Uterus (tissue), 4 donors: Measurements from ENCODE around the gene CPNE4. TPM values are rescaled to one million over a fixed set of nuclear protein-coding genes. Genes with fewer than 3 reads are reported as not detected.

Source experiments
- DNase-seq, 2 donors: peaks; one replicate each; pipeline ENCODE4 v3.0.0-alpha.2; 2019 to 2020
- H3K27ac ChIP-seq, 2 donors: fragments of 200-600 bp; sonication (generic); 1 replicate in 1 of 2; 2 replicates in 1 of 2; pipeline ENCODE4 v1.5.1; 2016 to 2018
- H3K27me3 ChIP-seq, 2 donors: fragments of 200-600 bp; sonication (generic); one replicate each; pipeline ENCODE4 v1.5.1; 2018 to 2019; ENCODE audit warnings: control low read depth in 1 of 2
- H3K36me3 ChIP-seq, 2 donors: fragments of 200-600 bp; sonication (generic); one replicate each; pipeline ENCODE4 v1.5.1; 2019; ENCODE audit warnings: control low read depth in 1 of 2
- H3K4me1 ChIP-seq, 2 donors: fragments of 200-600 bp; sonication (generic); one replicate each; pipeline ENCODE4 v1.5.1; 2018 to 2019; ENCODE audit warnings: control low read depth in 1 of 2
- H3K4me3 ChIP-seq, 2 donors: fragments of 200-600 bp; sonication (generic); 1 replicate in 1 of 2; 2 replicates in 1 of 2; pipeline ENCODE4 v1.5.1; 2018 to 2019; ENCODE audit warnings: mild to moderate bottlenecking in 1 of 2
- H3K9me3 ChIP-seq, 2 donors: fragments of 200-600 bp; sonication (generic); one replicate each; pipeline ENCODE4 v1.5.1; 2019; ENCODE audit warnings: control low read depth in 1 of 2
- POLR2A ChIP-seq, 2 donors: fragments of 450-650 bp; IDR thresholded peaks; one replicate each; pipeline ENCODE4 v1.6.1; 2016; ENCODE audit warnings: antibody characterized with exemption in 2 of 2, mild to moderate bottlenecking in 1 of 2, moderate library complexity in 1 of 2
- intact Hi-C: fragments of 100-400 bp; cut with DNase I; formaldehyde crosslinking; loops from one replicate; pipeline ENCODE4 v1.15.1; 2023; ENCODE audit warnings: low total_unique reads
- total RNA-seq, 4 donors: library from RNA; depleted of rRNA in 3 of 4; stranded (reverse); fragments of >200 nt in 3 of 4; gene quantifications; one replicate each; pipeline versions ENCODE4 v1.1.0 to v1.2.4, GENCODE V29; 2014 to 2023
- TF ChIP-seq, protein P1 (sequence below), 4 experiments: fragments of 200-600 bp in 2 of 4; fragments of 450-650 bp in 2 of 4; sonication (generic) in 2 of 4; IDR thresholded peaks; one replicate each; pipeline ENCODE4 v1.5.1; 2016 to 2019; ENCODE audit warnings: antibody characterized with exemption in 4 of 4, mild to moderate bottlenecking in 2 of 4, moderate library complexity in 1 of 4
- donor health status: DM: yes; HTN: yes; CAD: no.

Gene CPNE4
- total RNA-seq, 4 donors from 2014 or later = 0.35 TPM; not detected in 3

DNA sequence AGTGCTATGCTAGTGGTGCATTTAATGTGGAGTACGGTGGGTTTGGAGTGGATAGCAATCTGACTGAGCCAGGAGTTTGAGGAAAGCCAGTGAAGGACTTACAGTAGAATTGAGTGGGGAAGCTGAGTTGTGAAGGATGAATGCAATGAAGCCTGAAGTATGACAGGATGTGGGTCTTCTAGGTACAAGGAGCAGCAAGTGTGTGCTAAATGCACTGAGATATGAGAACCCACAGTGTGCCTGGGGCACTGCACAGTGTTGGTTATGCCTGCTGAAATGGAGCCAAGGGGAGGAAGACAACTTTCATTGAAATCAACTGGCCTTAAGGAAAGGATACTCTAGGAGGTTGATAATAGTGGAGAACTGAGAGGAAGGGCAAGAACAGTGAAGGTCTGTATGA, 426.5 kb downstream of the CPNE4 start:
- DNase-seq = no peak
- Histone ChIP-seq H3K36me3 (no peaks in the 10 kb centered on the region), H3K27ac (no peak overlapping the region), H3K4me3 (no peak overlapping the region), H3K4me1 (no peaks in the 10 kb centered on the region), H3K27me3 (no peaks in the 10 kb centered on the region), H3K9me3 (no peaks in the 10 kb centered on the region)
- TF ChIP-seq, protein P1, sequence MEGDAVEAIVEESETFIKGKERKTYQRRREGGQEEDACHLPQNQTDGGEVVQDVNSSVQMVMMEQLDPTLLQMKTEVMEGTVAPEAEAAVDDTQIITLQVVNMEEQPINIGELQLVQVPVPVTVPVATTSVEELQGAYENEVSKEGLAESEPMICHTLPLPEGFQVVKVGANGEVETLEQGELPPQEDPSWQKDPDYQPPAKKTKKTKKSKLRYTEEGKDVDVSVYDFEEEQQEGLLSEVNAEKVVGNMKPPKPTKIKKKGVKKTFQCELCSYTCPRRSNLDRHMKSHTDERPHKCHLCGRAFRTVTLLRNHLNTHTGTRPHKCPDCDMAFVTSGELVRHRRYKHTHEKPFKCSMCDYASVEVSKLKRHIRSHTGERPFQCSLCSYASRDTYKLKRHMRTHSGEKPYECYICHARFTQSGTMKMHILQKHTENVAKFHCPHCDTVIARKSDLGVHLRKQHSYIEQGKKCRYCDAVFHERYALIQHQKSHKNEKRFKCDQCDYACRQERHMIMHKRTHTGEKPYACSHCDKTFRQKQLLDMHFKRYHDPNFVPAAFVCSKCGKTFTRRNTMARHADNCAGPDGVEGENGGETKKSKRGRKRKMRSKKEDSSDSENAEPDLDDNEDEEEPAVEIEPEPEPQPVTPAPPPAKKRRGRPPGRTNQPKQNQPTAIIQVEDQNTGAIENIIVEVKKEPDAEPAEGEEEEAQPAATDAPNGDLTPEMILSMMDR (IDR thresholded peaks at IDR 0.05) = no peak
- no peak for TF ChIP-seq POLR2A (IDR thresholded peaks at IDR 0.05)
- intact Hi-C loops = no loop called here

DNA sequence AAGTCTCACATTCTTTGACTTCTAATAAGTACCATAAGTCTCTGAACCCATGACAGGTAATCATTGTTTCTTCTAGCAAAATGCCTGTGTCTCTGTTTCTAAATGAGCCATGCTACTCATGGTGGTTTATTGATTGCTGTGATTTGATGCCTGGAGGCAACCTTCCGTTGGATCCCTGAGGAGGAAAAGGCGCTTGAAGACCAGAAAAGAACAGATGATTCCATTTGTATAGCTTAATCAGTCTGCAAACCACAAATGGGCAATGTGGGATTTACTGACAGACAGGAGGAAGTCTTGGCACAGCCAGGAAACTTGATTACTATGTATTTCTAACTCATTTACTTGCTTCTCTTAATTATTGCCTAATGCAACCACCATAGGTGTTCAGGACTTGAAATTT, 428.9 kb downstream of the CPNE4 start:
- no peaks in the 10 kb centered on the region for H3K36me3 ChIP-seq
- intact Hi-C loops = no loop called here
- TF ChIP-seq POLR2A (IDR thresholded peaks at IDR 0.05) = no peak
- TF ChIP-seq, protein P1 (IDR thresholded peaks at IDR 0.05) = no peak

DNA sequence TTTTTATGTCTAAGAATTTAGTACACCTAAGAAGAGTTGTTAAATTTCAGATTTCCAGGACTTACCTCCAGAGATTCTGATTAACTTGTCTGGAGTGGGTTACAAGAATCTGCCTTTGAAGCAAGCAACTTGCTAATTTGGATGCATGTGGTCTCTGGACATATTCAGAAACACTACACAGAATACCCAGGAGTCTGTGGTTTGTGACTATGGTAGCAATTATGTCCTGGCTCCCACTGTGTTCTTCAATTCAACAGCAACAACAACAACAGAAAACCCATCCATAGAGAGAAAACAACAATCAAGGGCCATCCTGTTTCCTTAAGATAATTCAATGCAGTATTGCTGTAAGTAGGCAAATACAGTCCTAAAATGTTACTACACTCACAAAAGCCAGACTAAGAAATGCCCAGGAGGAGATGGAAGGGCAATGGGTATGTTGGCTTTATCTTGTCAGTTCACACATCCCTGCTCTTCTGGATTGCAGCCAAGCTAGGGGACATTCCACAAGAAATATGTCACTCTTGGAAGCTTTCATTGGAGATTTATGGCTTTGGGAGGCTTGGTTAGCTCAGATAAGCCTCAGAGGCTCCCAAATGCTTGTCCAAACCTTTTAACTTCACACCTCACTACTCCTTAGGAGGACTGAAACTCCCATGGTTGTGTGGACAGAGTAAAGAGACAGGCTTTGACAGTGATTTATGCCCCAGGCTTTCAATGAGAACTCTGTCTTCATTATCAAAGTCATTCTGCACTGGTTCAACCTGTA, 432.6 kb downstream of the CPNE4 start:
- TF ChIP-seq, protein P1 (IDR thresholded peaks at IDR 0.05) = no peak
- TF ChIP-seq POLR2A (IDR thresholded peaks at IDR 0.05) = no peak
- no peak overlapping the region for H3K4me3 ChIP-seq
- no peaks in the 10 kb centered on the region for H3K4me1 ChIP-seq
- no peaks in the 10 kb centered on the region for H3K9me3 ChIP-seq
- intact Hi-C loops = no loop called here
- no peak overlapping the region for H3K27ac ChIP-seq
- no peak for DNase-seq
- no peaks in the 10 kb centered on the region for H3K36me3 ChIP-seq
- no peaks in the 10 kb centered on the region for H3K27me3 ChIP-seq

More for the DNA sequence above, 428.9 kb downstream of the CPNE4 start:
- Histone ChIP-seq H3K4me3 (no peak overlapping the region), H3K27me3 (no peaks in the 10 kb centered on the region), H3K4me1 (no peaks in the 10 kb centered on the region), H3K9me3 (no peaks in the 10 kb centered on the region), H3K27ac (no peak overlapping the region)
- DNase-seq = no peak

DNA sequence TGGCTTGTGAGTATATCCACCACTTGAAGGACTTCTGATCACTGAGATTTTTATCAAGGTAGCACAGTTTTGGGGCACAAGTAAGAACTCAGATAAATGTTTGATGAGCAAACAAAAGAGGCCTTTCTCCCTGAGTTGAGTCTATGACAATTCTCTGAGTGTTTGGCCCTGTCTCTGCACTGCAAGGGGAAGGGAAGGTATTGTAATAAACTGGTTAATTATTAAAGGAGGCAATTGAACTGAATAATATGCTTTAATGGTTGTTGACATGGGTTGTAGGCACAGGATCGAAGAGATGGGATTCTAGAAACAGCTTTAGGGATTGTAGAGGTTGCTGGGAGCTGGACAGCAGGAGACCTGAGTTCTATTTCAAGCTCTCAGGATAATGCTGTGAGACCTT, 437.0 kb downstream of the CPNE4 start:
- H3K27me3 ChIP-seq = no peaks in the 10 kb centered on the region
- no peak overlapping the region for H3K27ac ChIP-seq
- H3K9me3 ChIP-seq = no peaks in the 10 kb centered on the region
- intact Hi-C loops = no loop called here
- no peaks in the 10 kb centered on the region for H3K36me3 ChIP-seq
- TF ChIP-seq, protein P1 (IDR thresholded peaks at IDR 0.05) = no peak
- TF ChIP-seq POLR2A (IDR thresholded peaks at IDR 0.05) = no peak
- H3K4me3 ChIP-seq = no peak overlapping the region
- no peaks in the 10 kb centered on the region for H3K4me1 ChIP-seq
- no peak for DNase-seq

DNA sequence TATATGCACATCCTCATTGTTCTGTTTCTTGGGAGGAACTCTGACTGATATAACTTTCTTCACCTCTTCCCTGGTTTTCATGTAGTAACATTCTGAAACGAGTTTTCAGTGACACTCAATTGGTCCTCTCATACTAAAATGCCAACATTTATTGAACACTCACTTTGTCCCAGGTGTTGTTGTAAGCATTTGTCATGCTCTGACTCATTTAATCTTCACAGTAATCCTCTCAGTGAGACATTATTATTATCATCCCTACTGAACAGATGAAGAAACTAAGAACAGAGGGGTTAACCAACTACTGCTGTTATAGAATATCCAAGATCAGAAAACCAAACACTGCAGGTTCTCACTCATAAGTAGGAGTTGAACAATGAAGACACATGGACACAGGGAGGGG, 437.9 kb downstream of the CPNE4 start:
- Histone ChIP-seq H3K36me3 (no peaks in the 10 kb centered on the region), H3K27ac (no peak overlapping the region), H3K4me1 (no peaks in the 10 kb centered on the region), H3K4me3 (no peak overlapping the region), H3K27me3 (no peaks in the 10 kb centered on the region), H3K9me3 (no peaks in the 10 kb centered on the region)
- DNase-seq = no peak
- intact Hi-C loops = no loop called here
- TF ChIP-seq, protein P1 (IDR thresholded peaks at IDR 0.05) = no peak
- TF ChIP-seq POLR2A (IDR thresholded peaks at IDR 0.05) = no peak
